Measurements from ENCODE around the gene XAGE3.

XAGE3 gene

DNA sequence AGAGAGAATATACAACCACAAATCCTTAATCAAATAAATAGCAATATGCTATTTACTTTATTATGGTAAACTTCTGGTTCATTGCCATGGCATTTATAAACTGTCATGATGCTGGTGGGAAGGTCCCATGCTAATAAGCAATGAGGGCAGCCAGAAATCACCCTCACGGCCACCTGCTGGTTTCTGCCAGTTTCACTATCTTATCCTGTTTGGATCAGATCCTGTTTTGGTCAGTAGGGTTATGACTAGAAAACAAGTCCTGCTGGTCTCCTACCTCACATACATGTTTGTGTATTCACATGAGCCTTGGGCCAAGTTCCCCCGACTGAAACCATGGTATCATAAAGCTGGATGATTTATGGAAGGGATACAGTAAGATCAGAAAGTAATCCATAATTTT lies 28.7 kb downstream of the XAGE3 start:
- Histone ChIP-seq H3K27ac (ENCODE audit: low read length) (no peak overlapping the region), H3K27me3 (ENCODE audit: control insufficient read depth in 1 of 2, insufficient read depth in 2 of 2, low read length in 2 of 2) (no peaks in the 10 kb centered on the region), H3K36me3 (ENCODE audit: control insufficient read depth in 2 of 2, insufficient read depth in 2 of 2, low read length in 2 of 2) (no peaks in the 10 kb centered on the region), H3K9ac (ENCODE audit: low read length in 2 of 2) (no peak overlapping the region), H3K4me3 (ENCODE audit: low read length in 2 of 2) (no peak overlapping the region), H3K9me3 (ENCODE audit: control insufficient read depth in 2 of 2, low read length in 2 of 2) (no peaks in the 10 kb centered on the region), H3K4me1 (ENCODE audit: control insufficient read depth, insufficient read depth, low read length) (no peaks in the 10 kb centered on the region)

DNA sequence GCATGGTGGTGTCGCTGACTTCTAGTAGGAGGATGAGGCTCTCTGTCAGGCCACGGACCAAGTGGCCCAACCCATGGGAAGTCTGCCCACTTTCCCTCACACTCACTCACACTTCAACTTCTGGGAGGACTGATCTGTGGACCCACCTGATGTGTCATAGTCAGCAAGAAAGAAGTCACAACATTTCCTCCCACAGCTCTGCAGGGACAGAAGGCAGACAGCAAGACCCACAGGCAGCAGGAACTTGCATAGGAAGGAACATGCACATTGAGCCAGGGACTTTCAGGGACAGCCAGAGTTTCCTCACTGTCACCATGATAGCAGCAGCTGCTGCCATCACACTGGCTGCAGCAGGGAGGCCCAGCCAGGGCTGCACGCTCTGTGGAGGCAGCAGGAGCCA lies 37.3 kb downstream of the XAGE3 start:
- Histone ChIP-seq H3K27me3 (ENCODE audit: control insufficient read depth in 1 of 2, insufficient read depth in 2 of 2, low read length in 2 of 2) (peaks cover 0 to 4% of the 10 kb centered on the region in 2 donors), H3K36me3 (ENCODE audit: control insufficient read depth in 2 of 2, insufficient read depth in 2 of 2, low read length in 2 of 2) (no peaks in the 10 kb centered on the region), H3K4me3 (ENCODE audit: low read length in 2 of 2) (no peak overlapping the region), H3K9me3 (ENCODE audit: control insufficient read depth in 2 of 2, low read length in 2 of 2) (no peaks in the 10 kb centered on the region), H3K27ac (ENCODE audit: low read length) (no peak overlapping the region), H3K4me1 (ENCODE audit: control insufficient read depth, insufficient read depth, low read length) (no peaks in the 10 kb centered on the region), H3K9ac (ENCODE audit: low read length in 2 of 2) (no peak overlapping the region)

DNA sequence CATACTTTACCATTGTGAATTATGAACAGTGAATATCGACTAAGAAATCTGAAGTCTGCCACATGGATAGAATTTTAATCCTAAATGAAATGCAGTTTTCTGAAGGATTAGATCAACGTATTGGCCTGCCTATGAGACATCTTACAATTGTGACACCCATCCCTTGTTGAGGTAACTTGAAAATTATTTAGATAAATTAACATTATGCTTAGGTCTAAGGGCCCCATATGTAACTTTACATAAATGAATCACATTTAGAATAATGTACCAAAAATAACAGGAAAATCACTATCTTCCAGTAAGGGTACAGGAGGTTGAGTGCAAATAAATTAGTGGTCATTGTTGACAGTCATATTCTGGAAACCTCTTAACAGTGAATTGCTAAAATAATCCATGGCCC lies 43.3 kb downstream of the XAGE3 start:
- Histone ChIP-seq H3K27ac (ENCODE audit: low read length) (no peak overlapping the region), H3K36me3 (ENCODE audit: control insufficient read depth in 2 of 2, insufficient read depth in 2 of 2, low read length in 2 of 2) (no peaks in the 10 kb centered on the region), H3K9me3 (ENCODE audit: control insufficient read depth in 2 of 2, low read length in 2 of 2) (no peaks in the 10 kb centered on the region), H3K27me3 (ENCODE audit: control insufficient read depth in 1 of 2, insufficient read depth in 2 of 2, low read length in 2 of 2) (peaks cover 0 to 5% of the 10 kb centered on the region in 2 donors), H3K9ac (ENCODE audit: low read length in 2 of 2) (no peak overlapping the region), H3K4me1 (ENCODE audit: control insufficient read depth, insufficient read depth, low read length) (no peaks in the 10 kb centered on the region), H3K4me3 (ENCODE audit: low read length in 2 of 2) (no peak overlapping the region)

DNA sequence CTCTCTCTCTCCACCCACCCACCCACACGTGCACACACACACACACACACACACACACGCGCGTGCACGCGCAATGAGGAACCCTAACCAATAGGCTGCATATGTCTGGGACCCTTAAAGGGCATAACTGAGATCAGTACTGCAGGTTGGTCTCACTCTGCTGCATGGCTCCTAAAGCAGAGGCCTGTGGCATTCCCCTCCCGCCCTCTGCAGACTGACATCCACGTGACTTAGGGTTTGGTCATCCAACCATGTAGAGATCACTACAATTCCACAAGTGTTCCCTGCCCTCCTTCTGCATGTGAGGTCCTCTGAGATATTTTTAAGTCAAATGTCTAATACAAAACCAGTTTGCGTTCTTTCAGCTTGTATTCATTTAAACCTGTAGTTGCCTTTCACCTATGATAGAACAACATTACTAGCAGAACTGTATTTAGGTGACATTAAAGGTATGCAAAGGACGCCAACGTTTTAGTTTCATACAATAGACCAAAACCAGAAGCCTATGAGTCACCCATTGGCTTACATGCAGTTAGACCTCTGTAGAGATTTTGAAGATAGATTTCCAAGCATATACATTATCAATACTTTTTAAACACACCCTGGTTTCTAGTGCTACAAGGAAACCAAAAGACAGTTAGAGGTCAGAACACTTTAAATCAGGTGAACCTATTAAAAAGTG lies 46.7 kb downstream of the XAGE3 start:
- Histone ChIP-seq H3K9me3 (ENCODE audit: control insufficient read depth in 2 of 2, low read length in 2 of 2) (no peaks in the 10 kb centered on the region), H3K4me3 (ENCODE audit: low read length in 2 of 2) (no peak overlapping the region), H3K27me3 (ENCODE audit: control insufficient read depth in 1 of 2, insufficient read depth in 2 of 2, low read length in 2 of 2) (peaks cover 0 to 9% of the 10 kb centered on the region in 2 donors), H3K4me1 (ENCODE audit: control insufficient read depth, insufficient read depth, low read length) (no peaks in the 10 kb centered on the region), H3K27ac (ENCODE audit: low read length) (no peak overlapping the region), H3K36me3 (ENCODE audit: control insufficient read depth in 2 of 2, insufficient read depth in 2 of 2, low read length in 2 of 2) (no peaks in the 10 kb centered on the region), H3K9ac (ENCODE audit: low read length in 2 of 2) (no peak overlapping the region)

DNA sequence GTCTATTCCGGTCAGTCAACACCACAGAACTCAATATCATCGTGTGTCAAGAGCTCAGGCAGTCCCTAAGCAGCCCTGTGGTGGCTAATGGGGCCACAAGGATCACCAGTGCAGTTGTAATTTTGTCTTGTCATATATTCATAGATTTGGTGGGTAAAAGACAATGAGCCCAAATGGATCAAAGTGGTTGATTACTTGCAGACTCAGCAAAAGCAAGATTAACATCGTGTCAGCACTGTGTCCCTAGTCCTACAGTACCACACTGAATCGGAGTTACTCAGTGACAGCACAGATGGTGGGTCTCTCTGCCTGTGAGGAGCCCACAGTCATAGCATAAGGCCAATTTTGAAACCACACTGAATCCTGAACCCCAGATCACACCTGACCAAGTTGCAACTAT lies 48.1 kb downstream of the XAGE3 start:
- Histone ChIP-seq H3K36me3 (ENCODE audit: control insufficient read depth in 2 of 2, insufficient read depth in 2 of 2, low read length in 2 of 2) (no peaks in the 10 kb centered on the region), H3K27me3 (ENCODE audit: control insufficient read depth in 1 of 2, insufficient read depth in 2 of 2, low read length in 2 of 2) (peaks cover 0 to 11% of the 10 kb centered on the region in 2 donors), H3K4me1 (ENCODE audit: control insufficient read depth, insufficient read depth, low read length) (no peaks in the 10 kb centered on the region), H3K4me3 (ENCODE audit: low read length in 2 of 2) (no peak overlapping the region), H3K9ac (ENCODE audit: low read length in 2 of 2) (no peak overlapping the region), H3K9me3 (ENCODE audit: control insufficient read depth in 2 of 2, low read length in 2 of 2) (no peaks in the 10 kb centered on the region), H3K27ac (ENCODE audit: low read length) (no peak overlapping the region)
